ENCODE measurements around the gene VAV2. TPM values are rescaled to one million over a fixed set of nuclear protein-coding genes. Genes with fewer than 3 reads are reported as not detected.

VAV2 gene
- total and polyA plus RNA-seq, 4 donors = 4.9 to 26.4 (median 17.0) TPM

DNA sequence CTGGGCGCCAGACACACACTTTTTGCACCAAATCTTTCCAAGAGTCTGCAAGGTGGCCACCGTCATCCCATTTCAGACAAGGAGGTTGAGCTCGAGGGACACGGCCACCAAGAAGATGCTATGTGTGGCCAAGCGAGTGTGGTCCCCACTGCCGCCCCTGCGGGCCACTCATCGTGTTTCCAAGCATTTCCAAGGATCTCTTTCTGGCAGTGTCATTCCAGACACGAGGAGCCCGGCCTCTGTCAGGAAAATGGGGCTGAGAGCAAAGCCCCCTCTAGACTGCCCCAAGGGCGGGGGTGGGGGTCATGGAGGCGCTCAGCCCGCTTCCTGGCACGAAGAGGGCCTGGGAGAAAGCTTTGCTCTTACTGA, 10.6 kb downstream of the VAV2 start:
- TF ChIP-seq NR2F2 (IDR thresholded peaks at IDR 0.05) (no peak), HNF4G (IDR thresholded peaks at IDR 0.05) (no peak), HNF4A (conservative IDR thresholded peaks at IDR 0.05) (no peak), TAF1 (conservative IDR thresholded peaks at IDR 0.05) (no peak), EGR1 (IDR thresholded peaks at IDR 0.05; ENCODE audit: low read depth in 2 of 2) (no peak), YY1 (IDR thresholded peaks at IDR 0.05) (no peak)
- 95% methylated on average over 14 of the region's 14 CpGs for WGBS
- Histone ChIP-seq H3K9ac (ENCODE audit: low read depth in 1 of 2, low read length in 2 of 2) (no peak overlapping the region), H3K9me3 (ENCODE audit: control insufficient read depth in 4 of 4, low read length in 3 of 4) (no peaks in the 10 kb centered on the region), H3K4me1 (ENCODE audit: control insufficient read depth in 4 of 4, insufficient read depth in 4 of 4, low read length in 3 of 4) (peaks cover 27 to 55% (median 47%) of the 10 kb centered on the region in 4 donors), H3K4me3 (ENCODE audit: low read depth in 1 of 3, low read length in 3 of 3) (no peak overlapping the region), H3K36me3 (ENCODE audit: control insufficient read depth in 4 of 4, insufficient read depth in 3 of 4, low read depth in 1 of 4, low read length in 3 of 4) (peaks cover 0 to 3% (median under 1%) of the 10 kb centered on the region in 4 donors), H3K27ac (ENCODE audit: low read depth in 1 of 2, low read length in 2 of 2) (no peak overlapping the region), H3K27me3 (ENCODE audit: control insufficient read depth in 4 of 4, insufficient read depth in 4 of 4, low read length in 3 of 4) (no peaks in the 10 kb centered on the region)
- DNase-seq (ENCODE audit: low spot score) = no peak

DNA sequence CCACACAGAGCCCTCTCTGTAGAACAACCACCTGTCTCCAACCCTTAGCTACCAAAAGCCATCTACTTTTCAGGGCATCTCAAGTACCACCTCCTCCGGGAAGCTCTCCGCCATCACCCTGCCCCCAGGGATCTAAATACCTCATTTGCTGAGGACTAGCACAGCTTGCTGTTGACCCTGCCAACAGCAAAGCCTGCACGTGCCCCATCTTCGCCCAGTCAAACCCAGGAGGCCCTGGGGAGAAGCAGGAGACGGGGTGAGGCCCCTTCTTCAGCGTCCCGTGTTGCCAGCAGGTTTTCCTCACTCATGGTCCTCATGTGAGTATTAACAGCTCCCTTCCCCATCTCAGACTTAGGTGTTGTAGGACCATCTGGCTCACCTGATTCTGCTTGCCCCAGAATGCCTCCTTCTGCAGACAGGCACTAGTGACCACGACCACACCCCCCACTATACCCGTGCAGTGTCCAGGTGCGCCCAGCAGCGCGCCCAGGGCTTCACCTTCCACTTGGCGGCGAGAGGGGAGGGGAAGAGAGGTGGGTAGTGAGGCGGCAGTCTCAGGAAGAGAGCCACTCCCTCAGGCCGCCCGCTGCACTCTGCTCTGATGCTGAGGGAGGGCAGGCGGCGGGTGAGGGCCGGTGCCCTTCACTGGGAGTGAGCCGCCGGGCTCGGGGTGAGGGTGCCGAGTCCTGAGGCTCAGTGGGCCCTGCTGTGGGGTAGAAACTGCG, 11.1 kb downstream of the VAV2 start:
- TF ChIP-seq RAD21 (IDR thresholded peaks at IDR 0.05) = no peak
- TF ChIP-seq, protein P1, sequence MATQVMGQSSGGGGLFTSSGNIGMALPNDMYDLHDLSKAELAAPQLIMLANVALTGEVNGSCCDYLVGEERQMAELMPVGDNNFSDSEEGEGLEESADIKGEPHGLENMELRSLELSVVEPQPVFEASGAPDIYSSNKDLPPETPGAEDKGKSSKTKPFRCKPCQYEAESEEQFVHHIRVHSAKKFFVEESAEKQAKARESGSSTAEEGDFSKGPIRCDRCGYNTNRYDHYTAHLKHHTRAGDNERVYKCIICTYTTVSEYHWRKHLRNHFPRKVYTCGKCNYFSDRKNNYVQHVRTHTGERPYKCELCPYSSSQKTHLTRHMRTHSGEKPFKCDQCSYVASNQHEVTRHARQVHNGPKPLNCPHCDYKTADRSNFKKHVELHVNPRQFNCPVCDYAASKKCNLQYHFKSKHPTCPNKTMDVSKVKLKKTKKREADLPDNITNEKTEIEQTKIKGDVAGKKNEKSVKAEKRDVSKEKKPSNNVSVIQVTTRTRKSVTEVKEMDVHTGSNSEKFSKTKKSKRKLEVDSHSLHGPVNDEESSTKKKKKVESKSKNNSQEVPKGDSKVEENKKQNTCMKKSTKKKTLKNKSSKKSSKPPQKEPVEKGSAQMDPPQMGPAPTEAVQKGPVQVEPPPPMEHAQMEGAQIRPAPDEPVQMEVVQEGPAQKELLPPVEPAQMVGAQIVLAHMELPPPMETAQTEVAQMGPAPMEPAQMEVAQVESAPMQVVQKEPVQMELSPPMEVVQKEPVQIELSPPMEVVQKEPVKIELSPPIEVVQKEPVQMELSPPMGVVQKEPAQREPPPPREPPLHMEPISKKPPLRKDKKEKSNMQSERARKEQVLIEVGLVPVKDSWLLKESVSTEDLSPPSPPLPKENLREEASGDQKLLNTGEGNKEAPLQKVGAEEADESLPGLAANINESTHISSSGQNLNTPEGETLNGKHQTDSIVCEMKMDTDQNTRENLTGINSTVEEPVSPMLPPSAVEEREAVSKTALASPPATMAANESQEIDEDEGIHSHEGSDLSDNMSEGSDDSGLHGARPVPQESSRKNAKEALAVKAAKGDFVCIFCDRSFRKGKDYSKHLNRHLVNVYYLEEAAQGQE (IDR thresholded peaks at IDR 0.05) = no peak
- TF ChIP-seq TAF1 (conservative IDR thresholded peaks at IDR 0.05) = no peak
- no peak for TF ChIP-seq NR2F2 (IDR thresholded peaks at IDR 0.05)
- TF ChIP-seq JUND (IDR thresholded peaks at IDR 0.05) = no peak
- TF ChIP-seq FOXA2 (IDR thresholded peaks at IDR 0.05) = no peak
- TF ChIP-seq GABPA (IDR thresholded peaks at IDR 0.05 in 1 of 2, conservative IDR thresholded peaks at IDR 0.05 in 1 of 2) = no peak
- no peak for TF ChIP-seq HNF4G (IDR thresholded peaks at IDR 0.05)
- no peak for TF ChIP-seq HNF4A (conservative IDR thresholded peaks at IDR 0.05)
- TF ChIP-seq EGR1 (IDR thresholded peaks at IDR 0.05; ENCODE audit: low read depth in 2 of 2) = no peak
- TF ChIP-seq, protein P2, sequence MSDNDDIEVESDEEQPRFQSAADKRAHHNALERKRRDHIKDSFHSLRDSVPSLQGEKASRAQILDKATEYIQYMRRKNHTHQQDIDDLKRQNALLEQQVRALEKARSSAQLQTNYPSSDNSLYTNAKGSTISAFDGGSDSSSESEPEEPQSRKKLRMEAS (IDR thresholded peaks at IDR 0.05) = no peak
- TF ChIP-seq SP1 (IDR thresholded peaks at IDR 0.05) = no peak
- H3K9me3 ChIP-seq (ENCODE audit: control insufficient read depth in 4 of 4, low read length in 3 of 4) = no peaks in the 10 kb centered on the region
- H3K4me1 ChIP-seq (ENCODE audit: control insufficient read depth in 4 of 4, insufficient read depth in 4 of 4, low read length in 3 of 4) = peaks cover 27 to 55% (median 47%) of the 10 kb centered on the region in 4 donors
- no peak overlapping the region for H3K4me3 ChIP-seq (ENCODE audit: low read depth in 1 of 3, low read length in 3 of 3)
- WGBS = 90% methylated on average over 25 of the region's 25 CpGs
- DNase-seq (ENCODE audit: low spot score) = no peak
- H3K27ac ChIP-seq (ENCODE audit: low read depth in 1 of 2, low read length in 2 of 2) = no peak overlapping the region
- H3K9ac ChIP-seq (ENCODE audit: low read depth in 1 of 2, low read length in 2 of 2) = no peak overlapping the region
- no peaks in the 10 kb centered on the region for H3K27me3 ChIP-seq (ENCODE audit: control insufficient read depth in 4 of 4, insufficient read depth in 4 of 4, low read length in 3 of 4)
- H3K36me3 ChIP-seq (ENCODE audit: control insufficient read depth in 4 of 4, insufficient read depth in 3 of 4, low read depth in 1 of 4, low read length in 3 of 4) = peaks cover 0 to under 1% (median 0%) of the 10 kb centered on the region in 4 donors
